ENCODE measurements around the gene DMRT1.
"Not testable (repeated sequence)": the region's sequence is repeated elsewhere in the genome, so short reads cannot be mapped to it uniquely, and the experiment has no call there.

The DMRT1 gene

GRCh38 chr9:994005-994404 is 152.5 kb downstream of the DMRT1 start:
- FAIRE-seq (no peak), DNase-seq (ENCODE audit: insufficient read length) (no peak)
- no peak for TF ChIP-seq POLR2AphosphoS5 (IDR thresholded peaks at IDR 0.05; ENCODE audit: low read depth, low read length)
- TF ChIP-seq TAF1 (IDR thresholded peaks at IDR 0.05; ENCODE audit: borderline replicate concordance, low read depth, low read length) = no peak
- no peak for TF ChIP-seq POLR2A (IDR thresholded peaks at IDR 0.05; ENCODE audit: low read depth, low read length)

DNA sequence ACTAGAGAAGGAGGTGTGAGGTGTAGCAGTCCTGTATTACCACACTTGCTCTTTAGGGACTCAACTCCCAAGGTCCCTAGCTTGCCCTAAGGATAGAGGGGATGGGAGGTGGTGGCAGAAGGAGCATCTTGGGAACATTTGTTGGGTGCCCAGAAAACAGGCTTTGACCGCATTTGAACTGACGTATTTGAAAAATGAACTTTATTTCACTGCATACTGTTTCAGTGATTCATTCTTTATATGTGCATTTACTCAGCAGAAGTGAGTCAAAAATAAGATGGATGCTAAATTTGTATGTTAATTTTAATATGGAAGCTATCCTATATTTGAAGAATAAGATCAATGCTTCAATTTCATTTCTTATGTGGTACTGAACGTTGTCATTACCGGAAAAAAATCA is 153.7 kb downstream of the DMRT1 start:
- no peak for TF ChIP-seq TAF1 (IDR thresholded peaks at IDR 0.05; ENCODE audit: borderline replicate concordance, low read depth, low read length)
- no peak for TF ChIP-seq POLR2AphosphoS5 (IDR thresholded peaks at IDR 0.05; ENCODE audit: low read depth, low read length)
- no peak for TF ChIP-seq POLR2A (IDR thresholded peaks at IDR 0.05; ENCODE audit: low read depth, low read length)
- DNase-seq (ENCODE audit: insufficient read length) = no peak
- no peak for FAIRE-seq

- DNase-seq (ENCODE audit: insufficient read length) (no peak), FAIRE-seq (no peak)
- no peak for TF ChIP-seq TAF1 (IDR thresholded peaks at IDR 0.05; ENCODE audit: borderline replicate concordance, low read depth, low read length)
- no peak for TF ChIP-seq POLR2A (IDR thresholded peaks at IDR 0.05; ENCODE audit: low read depth, low read length)
- TF ChIP-seq POLR2AphosphoS5 (IDR thresholded peaks at IDR 0.05; ENCODE audit: low read depth, low read length) = no peak
These were observed 154.3 kb downstream of the DMRT1 start for GRCh38 chr9:995781-996180.

GRCh38 chr9:998299-999110 is 157.0 kb downstream of the DMRT1 start:
- not testable (repeated sequence) for FAIRE-seq; DNase-seq (ENCODE audit: insufficient read length)

- TF ChIP-seq POLR2AphosphoS5 (IDR thresholded peaks at IDR 0.05; ENCODE audit: low read depth, low read length) = no peak
- TF ChIP-seq TAF1 (IDR thresholded peaks at IDR 0.05; ENCODE audit: borderline replicate concordance, low read depth, low read length) = no peak
- TF ChIP-seq POLR2A (IDR thresholded peaks at IDR 0.05; ENCODE audit: low read depth, low read length) = no peak
- FAIRE-seq = no peak
- no peak for DNase-seq (ENCODE audit: insufficient read length)
These were observed 160.3 kb downstream of the DMRT1 start for GRCh38 chr9:1001838-1002237.

DNA sequence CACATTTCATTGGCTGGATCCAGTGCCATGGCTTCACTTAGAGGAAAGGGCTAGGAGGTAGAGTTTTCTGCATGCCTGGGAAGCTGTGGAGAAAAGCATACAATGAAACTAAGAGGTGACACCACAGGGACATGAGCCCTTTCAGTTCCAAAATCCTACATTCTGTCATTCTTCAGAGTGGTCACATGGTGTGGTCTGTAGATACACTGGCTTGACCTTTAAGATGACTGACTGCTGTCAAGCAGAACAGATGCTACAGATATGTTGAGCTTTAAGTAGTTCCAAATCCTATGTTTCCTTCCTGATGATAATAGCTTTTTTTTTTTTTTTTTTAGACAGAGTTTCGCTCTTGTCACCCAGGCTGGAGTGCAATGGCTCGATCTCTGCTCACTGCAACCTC is 161.2 kb downstream of the DMRT1 start:
- FAIRE-seq (no peak), DNase-seq (ENCODE audit: insufficient read length) (no peak)
- TF ChIP-seq POLR2A (IDR thresholded peaks at IDR 0.05; ENCODE audit: low read depth, low read length) (no peak), POLR2AphosphoS5 (IDR thresholded peaks at IDR 0.05; ENCODE audit: low read depth, low read length) (no peak), TAF1 (IDR thresholded peaks at IDR 0.05; ENCODE audit: borderline replicate concordance, low read depth, low read length) (no peak)

- FAIRE-seq (peak; percentile 48), DNase-seq (ENCODE audit: insufficient read length) (no peak)
- no peak for TF ChIP-seq POLR2A (IDR thresholded peaks at IDR 0.05; ENCODE audit: low read depth, low read length)
- no peak for TF ChIP-seq POLR2AphosphoS5 (IDR thresholded peaks at IDR 0.05; ENCODE audit: low read depth, low read length)
- no peak for TF ChIP-seq TAF1 (IDR thresholded peaks at IDR 0.05; ENCODE audit: borderline replicate concordance, low read depth, low read length)
These were observed 163.7 kb downstream of the DMRT1 start for GRCh38 chr9:1005043-1005667.

- TF ChIP-seq POLR2AphosphoS5 (IDR thresholded peaks at IDR 0.05; ENCODE audit: low read depth, low read length) = no peak
- no peak for TF ChIP-seq TAF1 (IDR thresholded peaks at IDR 0.05; ENCODE audit: borderline replicate concordance, low read depth, low read length)
- no peak for TF ChIP-seq POLR2A (IDR thresholded peaks at IDR 0.05; ENCODE audit: low read depth, low read length)
- DNase-seq (ENCODE audit: insufficient read length) (no peak), FAIRE-seq (no peak)
These were observed 165.8 kb downstream of the DMRT1 start for GRCh38 chr9:1007312-1007711.

- no peak for FAIRE-seq
- TF ChIP-seq POLR2AphosphoS5 (IDR thresholded peaks at IDR 0.05; ENCODE audit: low read depth, low read length) (no peak), POLR2A (IDR thresholded peaks at IDR 0.05; ENCODE audit: low read depth, low read length) (no peak), TAF1 (IDR thresholded peaks at IDR 0.05; ENCODE audit: borderline replicate concordance, low read depth, low read length) (no peak)
- no peak for DNase-seq (ENCODE audit: insufficient read length)
These were observed 166.7 kb downstream of the DMRT1 start for GRCh38 chr9:1008216-1008615.

DNA sequence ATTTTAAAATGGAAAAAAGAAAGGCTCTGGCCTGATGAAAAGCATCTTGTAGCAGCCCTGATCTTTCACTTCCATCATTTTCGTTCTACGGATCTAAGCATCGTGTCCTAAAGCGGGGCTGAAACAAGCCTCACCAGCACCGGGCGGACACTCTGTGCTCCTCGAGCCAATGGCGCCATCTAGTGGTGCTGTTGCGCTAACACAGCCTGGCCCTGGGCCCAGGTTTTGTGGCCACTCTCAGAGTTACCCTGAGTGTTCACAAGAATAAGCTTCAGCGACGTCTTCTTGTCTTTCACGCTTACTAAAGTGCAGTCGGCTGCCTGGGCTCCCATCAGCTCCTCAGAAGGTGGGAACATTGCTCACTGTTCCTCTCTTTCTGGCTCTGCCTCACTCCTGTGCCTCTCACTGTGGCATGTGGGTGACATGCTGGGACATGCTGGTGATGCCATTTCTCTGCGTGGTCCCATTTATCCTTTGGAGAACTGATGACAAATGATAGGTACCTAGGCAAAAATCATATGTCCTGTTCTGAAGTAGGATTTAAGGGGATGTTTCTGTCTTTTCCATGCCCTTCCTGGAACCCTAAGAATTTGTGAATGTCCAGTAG is 167.7 kb downstream of the DMRT1 start:
- no peak for TF ChIP-seq POLR2A (IDR thresholded peaks at IDR 0.05; ENCODE audit: low read depth, low read length)
- TF ChIP-seq TAF1 (IDR thresholded peaks at IDR 0.05; ENCODE audit: borderline replicate concordance, low read depth, low read length) = no peak
- no peak for TF ChIP-seq POLR2AphosphoS5 (IDR thresholded peaks at IDR 0.05; ENCODE audit: low read depth, low read length)
- peak; percentile 45 for DNase-seq (ENCODE audit: insufficient read length)
- FAIRE-seq = peak; percentile 91

DNA sequence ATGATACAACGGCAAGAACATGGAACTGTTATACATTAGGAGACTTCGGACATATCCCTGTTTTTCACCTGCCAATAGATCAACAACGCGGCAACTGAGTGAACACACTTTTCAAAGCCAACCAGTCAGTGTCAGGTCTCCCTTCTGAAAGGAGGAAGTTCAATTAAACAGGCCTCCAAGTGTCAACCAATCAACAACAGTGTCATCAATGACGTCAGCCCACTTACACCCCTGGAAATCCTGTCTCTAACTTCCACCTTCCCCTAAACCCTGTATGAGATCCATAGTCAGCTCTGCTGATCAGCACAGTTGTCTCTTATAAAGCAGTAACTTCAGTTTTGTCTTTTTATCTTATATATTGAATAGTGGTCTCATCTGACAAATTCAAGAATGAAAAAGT is 171.5 kb downstream of the DMRT1 start:
- TF ChIP-seq POLR2A (IDR thresholded peaks at IDR 0.05; ENCODE audit: low read depth, low read length) (no peak), POLR2AphosphoS5 (IDR thresholded peaks at IDR 0.05; ENCODE audit: low read depth, low read length) (no peak), TAF1 (IDR thresholded peaks at IDR 0.05; ENCODE audit: borderline replicate concordance, low read depth, low read length) (no peak)
- DNase-seq (ENCODE audit: insufficient read length) (no peak), FAIRE-seq (no peak)

GRCh38 chr9:1014225-1014624 is 172.7 kb downstream of the DMRT1 start:
- TF ChIP-seq POLR2AphosphoS5 (IDR thresholded peaks at IDR 0.05; ENCODE audit: low read depth, low read length) (no peak), POLR2A (IDR thresholded peaks at IDR 0.05; ENCODE audit: low read depth, low read length) (no peak), TAF1 (IDR thresholded peaks at IDR 0.05; ENCODE audit: borderline replicate concordance, low read depth, low read length) (no peak)
- DNase-seq (ENCODE audit: insufficient read length) = no peak
- no peak for FAIRE-seq

Data from GM12892 (cell line).